Ishikawa (cell line): Measurements from ENCODE around the gene PRG3.

Experiments
- CEBPB ChIP-seq: IDR thresholded peaks from 2 replicates; pipeline ENCODE4 v1.6.1; 2012
- EGR1 ChIP-seq: IDR thresholded peaks from 2 replicates; pipeline ENCODE4 v1.6.1; 2012
- EP300 ChIP-seq: IDR thresholded peaks from 2 replicates; pipeline ENCODE4 v1.6.1; 2012; ENCODE audit warnings: borderline replicate concordance
- RAD21 ChIP-seq: IDR thresholded peaks from 2 replicates; pipeline ENCODE4 v1.6.1; 2012; ENCODE audit warnings: low read depth
- TCF12 ChIP-seq: IDR thresholded peaks from 2 replicates; pipeline ENCODE4 v1.6.1; 2012; ENCODE audit warnings: low read depth
- YY1 ChIP-seq: IDR thresholded peaks from 2 replicates; pipeline ENCODE4 v1.6.1; 2012; ENCODE audit warnings: low read depth
- TF ChIP-seq, protein P1 (sequence below): IDR thresholded peaks from 2 replicates; pipeline ENCODE4 v1.6.1; 2012

DNA sequence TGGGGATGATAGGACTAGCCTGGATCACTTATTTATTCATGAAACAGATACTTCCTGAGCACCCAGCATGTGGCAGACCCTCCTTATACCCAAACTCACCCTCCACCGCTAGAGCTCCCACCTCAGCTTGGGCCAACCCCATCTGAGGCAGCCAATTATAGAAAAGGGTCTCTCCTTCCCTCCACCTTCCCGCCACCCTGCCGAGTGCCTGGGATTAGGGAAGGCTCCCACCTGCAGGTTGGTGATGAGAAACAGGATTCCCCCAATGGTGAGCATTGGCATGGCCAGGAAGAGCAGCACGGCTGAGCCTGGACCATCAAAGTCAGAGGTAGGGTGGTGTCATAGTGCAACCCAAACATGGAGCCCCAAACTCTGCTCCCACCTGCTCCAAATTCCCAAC is 40.1 kb upstream of the PRG3 start:
- TF ChIP-seq RAD21 (no peak), EGR1 (no peak), CEBPB (no peak), EP300 (no peak), YY1 (no peak), TCF12 (no peak)
- TF ChIP-seq, protein P1, sequence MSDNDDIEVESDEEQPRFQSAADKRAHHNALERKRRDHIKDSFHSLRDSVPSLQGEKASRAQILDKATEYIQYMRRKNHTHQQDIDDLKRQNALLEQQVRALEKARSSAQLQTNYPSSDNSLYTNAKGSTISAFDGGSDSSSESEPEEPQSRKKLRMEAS = no peak
